Thyroid gland (tissue), 4 donors: Measurements from ENCODE around the gene DGAT2. TPM values are rescaled to one million over a fixed set of nuclear protein-coding genes. Genes with fewer than 3 reads are reported as not detected.
A peak's percentile ranks its signal among the peaks of the same experiment; 100 is the strongest.

Experiments
- DNase-seq, 2 donors: peaks; one replicate each; pipeline ENCODE4 v3.0.0-alpha.2; 2019
- H3K27ac ChIP-seq, 3 donors: fragments of 200-600 bp; sonication (generic); 1 replicate in 2 of 3; 2 replicates in 1 of 3; pipeline ENCODE4 v1.5.1; 2016 to 2019; ENCODE audit warnings: mild to moderate bottlenecking in 1 of 3, moderate library complexity in 1 of 3
- H3K27me3 ChIP-seq: fragments of 200-600 bp; sonication (generic); one replicate; pipeline ENCODE4 v1.5.1; 2019
- H3K36me3 ChIP-seq, 2 donors: fragments of 200-600 bp; sonication (generic); one replicate each; pipeline ENCODE4 v1.5.1; 2016 to 2019
- H3K4me1 ChIP-seq, 2 donors: fragments of 200-600 bp; sonication (generic); one replicate each; pipeline ENCODE4 v1.5.1; 2017 to 2019
- H3K4me3 ChIP-seq, 3 donors: fragments of 200-600 bp; sonication (generic); replicated peaks in 1 of 3; 1 replicate in 2 of 3; 2 replicates in 1 of 3; pipeline ENCODE4 v1.5.1; 2016; ENCODE audit warnings: mild to moderate bottlenecking in 1 of 3
- H3K9me3 ChIP-seq: fragments of 200-600 bp; sonication (generic); one replicate; pipeline ENCODE4 v1.5.1; 2017
- CTCF ChIP-seq, 6 experiments: fragments of 200-600 bp in 3 of 6; fragments of 450-650 bp in 3 of 6; sonication (generic) in 3 of 6; IDR thresholded peaks; one replicate each; pipeline ENCODE4 v1.5.1; 2016 to 2019; ENCODE audit warnings: antibody characterized with exemption in 6 of 6, mild to moderate bottlenecking in 2 of 6, inconsistent platforms in 1 of 6, moderate library complexity in 1 of 6
- POLR2A ChIP-seq, 2 donors: fragments of 450-650 bp; IDR thresholded peaks; one replicate each; pipeline ENCODE4 v1.6.1; 2017; ENCODE audit warnings: antibody characterized with exemption in 2 of 2, mild to moderate bottlenecking in 2 of 2, moderate library complexity in 1 of 2
- WGBS, 2 donors: methylation state at CpG; one replicate each; pipeline ENCODE4 v1.1.5; 2017; 5-methylcytosine and 5-hydroxymethylcytosine counted together
- intact Hi-C: fragments of 100-400 bp; cut with DNase I; formaldehyde crosslinking; loops from one replicate; pipeline ENCODE4 v1.15.1; 2023
- total RNA-seq, 4 donors: library from RNA; depleted of rRNA; stranded (reverse); fragments of >200 nt; gene quantifications; one replicate each; pipeline ENCODE4 v1.2.3, GENCODE V29; 2016

DGAT2 gene
- 10 to 100 TPM in 3 of 4 donors, 1 to 10 TPM in 1; 9.9 to 20.7 (median 16.3) TPM for total RNA-seq

GRCh38 chr11:75768112-75768908 lies at the start of gene DGAT2:
TSS of gene DGAT2 (plus strand) at chr11:75768778. CDS start at chr11:75768992, 214 bp downstream.
- Histone ChIP-seq H3K9me3 (no peaks in the 10 kb centered on the region), H3K36me3 (no peaks in the 10 kb centered on the region), H3K27ac (peak within 1 kb of the TSS in 2 of 3 donors; percentile 37 to 44), H3K4me1 (peaks cover 15 to 53% of the 10 kb centered on the region in 2 donors), H3K27me3 (no peaks in the 10 kb centered on the region), H3K4me3 (peak within 1 kb of the TSS; percentile 11 to 37 (median 19))
- peak; percentile 82 to 84 for DNase-seq
- intact Hi-C loops = loop anchor here (10.0 kb wide), 1 partner anchor 224 kb away; no protein-coding TSS in a partner anchor
- WGBS, 2 donors = 5 to 26% methylated on average over 7 to 27 of the region's 66 CpGs
- peak in 1 of 2 donors; percentile 66 for TF ChIP-seq POLR2A (IDR thresholded peaks at IDR 0.05)
- peak in 3 of 6 experiments; percentile 25 to 39 (median 32) for TF ChIP-seq CTCF (IDR thresholded peaks at IDR 0.05)

- 93 to 94% methylated on average over 11 to 12 of the region's 14 CpGs for WGBS, 2 donors
- no peaks in the 10 kb centered on the region for H3K27me3 ChIP-seq
- no peak overlapping the region for H3K4me3 ChIP-seq
- no peak for TF ChIP-seq CTCF (IDR thresholded peaks at IDR 0.05)
- TF ChIP-seq POLR2A (IDR thresholded peaks at IDR 0.05) = no peak
- H3K4me1 ChIP-seq = no peaks in the 10 kb centered on the region
- no peaks in the 10 kb centered on the region for H3K9me3 ChIP-seq
- intact Hi-C loops = loop anchor here (10.0 kb wide), 1 partner anchor 435 kb away; no protein-coding TSS in a partner anchor
- H3K36me3 ChIP-seq = no peaks in the 10 kb centered on the region
- DNase-seq = no peak
- no peak overlapping the region for H3K27ac ChIP-seq
Measured at GRCh38 chr11:75719340-75720239, 49.0 kb upstream of the DGAT2 start.

- Histone ChIP-seq H3K9me3 (no peaks in the 10 kb centered on the region), H3K36me3 (no peaks in the 10 kb centered on the region), H3K4me3 (no peak overlapping the region), H3K4me1 (no peaks in the 10 kb centered on the region), H3K27me3 (no peaks in the 10 kb centered on the region), H3K27ac (no peak overlapping the region)
- no peak for DNase-seq
- TF ChIP-seq CTCF (IDR thresholded peaks at IDR 0.05) (no peak), POLR2A (IDR thresholded peaks at IDR 0.05) (no peak)
- 91 to 95% methylated on average over 6 of the region's 6 CpGs for WGBS, 2 donors
- intact Hi-C loops = loop anchor here (10.0 kb wide), 1 partner anchor 434 kb away; no protein-coding TSS in a partner anchor
Measured at GRCh38 chr11:75720639-75721038, 47.9 kb upstream of the DGAT2 start.

- no peaks in the 10 kb centered on the region for H3K4me1 ChIP-seq
- intact Hi-C loops = loop anchor here (10.0 kb wide), 1 partner anchor 433 kb away; no protein-coding TSS in a partner anchor
- H3K4me3 ChIP-seq = no peak overlapping the region
- no peak overlapping the region for H3K27ac ChIP-seq
- no peaks in the 10 kb centered on the region for H3K9me3 ChIP-seq
- no peaks in the 10 kb centered on the region for H3K27me3 ChIP-seq
- H3K36me3 ChIP-seq = no peaks in the 10 kb centered on the region
- DNase-seq = no peak
- TF ChIP-seq POLR2A (IDR thresholded peaks at IDR 0.05) (no peak), CTCF (IDR thresholded peaks at IDR 0.05) (no peak)
- 63 to 76% methylated on average over 10 to 14 of the region's 14 CpGs for WGBS, 2 donors
Measured at GRCh38 chr11:75721852-75722668, 46.5 kb upstream of the DGAT2 start.
